Liver (tissue), 9 donors: ENCODE results near the gene BRSK1. TPM values are rescaled to one million over a fixed set of nuclear protein-coding genes. Genes with fewer than 3 reads are reported as not detected.

Experiments used
- DNase-seq: peaks from one replicate; pipeline ENCODE4 v3.0.0-alpha.2; 2017; ENCODE audit warnings: low spot score
- H3K27ac ChIP-seq, 2 donors: one replicate each; pipeline ENCODE4 v1.7.0; 2013; ENCODE audit warnings: inconsistent platforms in 2 of 2, low read length in 2 of 2, control low read depth in 1 of 2, low read depth in 1 of 2, mild to moderate bottlenecking in 1 of 2
- H3K27me3 ChIP-seq, 4 donors: one replicate each; pipeline versions ENCODE4 v1.6.1 to v1.7.0; 2013; ENCODE audit warnings: low read length in 3 of 4, inconsistent platforms in 1 of 4, mild to moderate bottlenecking in 1 of 4, moderate library complexity in 1 of 4; ENCODE audit not compliant: control insufficient read depth in 4 of 4, insufficient read depth in 4 of 4
- H3K36me3 ChIP-seq, 4 donors: one replicate each; pipeline versions ENCODE4 v1.6.1 to v1.7.0; 2013; ENCODE audit warnings: low read length in 3 of 4, mild to moderate bottlenecking in 3 of 4, low read depth in 1 of 4, moderate library complexity in 1 of 4; ENCODE audit not compliant: control insufficient read depth in 4 of 4, insufficient read depth in 3 of 4
- H3K4me1 ChIP-seq, 4 donors: one replicate each; pipeline versions ENCODE4 v1.6.1 to v1.7.0; 2013; ENCODE audit warnings: low read length in 3 of 4, mild to moderate bottlenecking in 3 of 4, moderate library complexity in 1 of 4; ENCODE audit not compliant: control insufficient read depth in 4 of 4, insufficient read depth in 4 of 4
- H3K4me3 ChIP-seq, 3 donors: one replicate each; pipeline versions ENCODE4 v1.6.1 to v1.7.0; 2013; ENCODE audit warnings: low read length in 3 of 3, control low read depth in 1 of 3, low read depth in 1 of 3, mild to moderate bottlenecking in 1 of 3
- H3K9ac ChIP-seq, 2 donors: one replicate each; pipeline ENCODE4 v1.7.0; 2013; ENCODE audit warnings: low read length in 2 of 2, mild to moderate bottlenecking in 2 of 2, moderate library complexity in 2 of 2, control low read depth in 1 of 2, low read depth in 1 of 2
- H3K9me3 ChIP-seq, 4 donors: one replicate each; pipeline versions ENCODE4 v1.6.1 to v1.7.0; 2013; ENCODE audit warnings: low read length in 3 of 4; ENCODE audit not compliant: control insufficient read depth in 4 of 4
- ATF3 ChIP-seq: IDR thresholded peaks from 2 replicates; pipeline ENCODE4 v1.6.1; 2016; ENCODE audit warnings: antibody characterized with exemption
- CTCF ChIP-seq: fragments of 150-350 bp; IDR thresholded peaks from 2 replicates; pipeline ENCODE4 v1.5.1; 2017; ENCODE audit warnings: improper control_type of control experiment, low read depth, low read length; ENCODE audit not compliant: missing input control
- EGR1 ChIP-seq, 2 donors: IDR thresholded peaks; 2 replicates each; pipeline ENCODE4 v1.6.1; 2016 to 2018; ENCODE audit warnings: antibody characterized with exemption in 2 of 2, low read depth in 2 of 2
- FOXA1 ChIP-seq: IDR thresholded peaks from 2 replicates; pipeline ENCODE4 v1.6.1; 2016; ENCODE audit warnings: antibody characterized with exemption
- FOXA2 ChIP-seq: IDR thresholded peaks from 2 replicates; pipeline ENCODE4 v1.6.1; 2016; ENCODE audit warnings: antibody characterized with exemption
- GABPA ChIP-seq, 2 donors: IDR thresholded peaks in 1 of 2; conservative IDR thresholded peaks in 1 of 2; 2 replicates each; pipeline ENCODE4 v1.6.1; 2016; ENCODE audit warnings: antibody characterized with exemption in 2 of 2, mild to moderate bottlenecking in 1 of 2, moderate library complexity in 1 of 2
- HNF4A ChIP-seq, 2 donors: conservative IDR thresholded peaks; 2 replicates each; pipeline ENCODE4 v1.6.1; 2016; ENCODE audit warnings: antibody characterized with exemption in 2 of 2, mild to moderate bottlenecking in 2 of 2
- HNF4G ChIP-seq: IDR thresholded peaks from 2 replicates; pipeline ENCODE4 v1.6.1; 2016; ENCODE audit warnings: antibody characterized with exemption
- JUND ChIP-seq, 2 donors: IDR thresholded peaks; 2 replicates each; pipeline ENCODE4 v1.6.1; 2016; ENCODE audit warnings: antibody characterized with exemption in 2 of 2
- MAX ChIP-seq: IDR thresholded peaks from 2 replicates; pipeline ENCODE4 v1.6.1; 2016; ENCODE audit warnings: antibody characterized with exemption
- NR2F2 ChIP-seq: IDR thresholded peaks from 2 replicates; pipeline ENCODE4 v1.6.1; 2016; ENCODE audit warnings: antibody characterized with exemption
- RAD21 ChIP-seq, 2 donors: IDR thresholded peaks; 2 replicates each; pipeline ENCODE4 v1.6.1; 2016; ENCODE audit warnings: antibody characterized with exemption in 2 of 2, mild to moderate bottlenecking in 2 of 2
- REST ChIP-seq: IDR thresholded peaks from 2 replicates; pipeline ENCODE4 v1.6.1; 2016; ENCODE audit warnings: antibody characterized with exemption, mild to moderate bottlenecking
- RXRA ChIP-seq, 2 donors: IDR thresholded peaks; 2 replicates each; pipeline ENCODE4 v1.6.1; 2017 to 2018; ENCODE audit warnings: antibody characterized with exemption in 2 of 2, mild to moderate bottlenecking in 1 of 2
- SP1 ChIP-seq: IDR thresholded peaks from 2 replicates; pipeline ENCODE4 v1.6.1; 2018; ENCODE audit warnings: antibody characterized with exemption, mild to moderate bottlenecking
- YY1 ChIP-seq: IDR thresholded peaks from 2 replicates; pipeline ENCODE4 v1.6.1; 2016; ENCODE audit warnings: antibody characterized with exemption, mild to moderate bottlenecking
- ZBTB33 ChIP-seq: IDR thresholded peaks from 2 replicates; pipeline ENCODE4 v1.6.1; 2016; ENCODE audit warnings: antibody characterized with exemption
- WGBS: extraction: QIAGEN DNeasy Blood & Tissue Kit; methylation state at CpG from one replicate; pipeline ENCODE4 v1.1.7; 2013; 5-methylcytosine and 5-hydroxymethylcytosine counted together
- polyA plus RNA-seq, 2 donors: library from polyadenylated mRNA; stranded (reverse) in 1 of 2; unstranded in 1 of 2; fragments of 200-250 nt in 1 of 2; fragments of >200 nt in 1 of 2; fragmentation: Nextera tagmentation in 1 of 2; extraction: Ambion mirVana in 1 of 2; gene quantifications; one replicate each; pipeline versions ENCODE4 v1.2.1 to v1.2.3, GENCODE V29; 2013 to 2015
- total RNA-seq, 2 donors: library from RNA; depleted of rRNA; stranded (reverse); fragments of >200 nt; gene quantifications; one replicate each; pipeline ENCODE4 v1.2.3, GENCODE V29; 2014
- donor health status: healthy.
- donor health status: healthy.
- donor health status: healthy.
- donor health status: healthy.
- donor health status: healthy.

BRSK1 gene
- total and polyA plus RNA-seq, 4 donors = 0.10 to 0.65 (median 0.42) TPM; not detected in 1

- DNase-seq = no peak
- no peaks in the 10 kb centered on the region for H3K36me3 ChIP-seq
- 6% methylated on average over 24 of the region's 24 CpGs for WGBS
- no peak overlapping the region for H3K27ac ChIP-seq
- H3K27me3 ChIP-seq = peaks cover 0 to 8% (median 6%) of the 10 kb centered on the region in 4 donors
- H3K4me1 ChIP-seq = peaks cover 0 to 4% (median 1%) of the 10 kb centered on the region in 4 donors
- TF ChIP-seq REST = no peak
- TF ChIP-seq JUND (IDR thresholded peaks at IDR 0.05) = no peak
- TF ChIP-seq ZBTB33 = no peak
- TF ChIP-seq RXRA (IDR thresholded peaks at IDR 0.05) = no peak
- no peak for TF ChIP-seq YY1
- no peak for TF ChIP-seq NR2F2
- no peak for TF ChIP-seq EGR1 (IDR thresholded peaks at IDR 0.05; ENCODE audit: low read depth in 2 of 2)
- TF ChIP-seq GABPA (IDR thresholded peaks at IDR 0.05 in 1 of 2, conservative IDR thresholded peaks at IDR 0.05 in 1 of 2) = no peak
- no peak for TF ChIP-seq MAX
- H3K9me3 ChIP-seq = no peaks in the 10 kb centered on the region
- H3K9ac ChIP-seq = no peak overlapping the region
- H3K4me3 ChIP-seq = peak overlapping the region in 1 of 3 donors; percentile 34
Observed at GRCh38 chr19:55353356-55353802, 69.6 kb downstream of the BRSK1 start.

- Histone ChIP-seq H3K4me3 (peak overlapping the region in 1 of 3 donors; percentile 34), H3K9me3 (no peaks in the 10 kb centered on the region), H3K4me1 (peaks cover 0 to 4% (median 1%) of the 10 kb centered on the region in 4 donors), H3K27ac (no peak overlapping the region), H3K36me3 (no peaks in the 10 kb centered on the region), H3K27me3 (peaks cover 0 to 8% (median 6%) of the 10 kb centered on the region in 4 donors), H3K9ac (no peak overlapping the region)
- 3% methylated on average over 72 of the region's 72 CpGs for WGBS
- DNase-seq = peak; percentile 76
- TF ChIP-seq RAD21 (IDR thresholded peaks at IDR 0.05) = no peak
- TF ChIP-seq HNF4G = no peak
- no peak for TF ChIP-seq GABPA (IDR thresholded peaks at IDR 0.05 in 1 of 2, conservative IDR thresholded peaks at IDR 0.05 in 1 of 2)
- TF ChIP-seq ATF3 = no peak
- no peak for TF ChIP-seq RXRA (IDR thresholded peaks at IDR 0.05)
- no peak for TF ChIP-seq ZBTB33
- no peak for TF ChIP-seq EGR1 (IDR thresholded peaks at IDR 0.05; ENCODE audit: low read depth in 2 of 2)
- no peak for TF ChIP-seq YY1
- no peak for TF ChIP-seq MAX
- no peak for TF ChIP-seq JUND (IDR thresholded peaks at IDR 0.05)
- TF ChIP-seq FOXA1 = no peak
- TF ChIP-seq NR2F2 = no peak
- TF ChIP-seq CTCF = no peak
- no peak for TF ChIP-seq HNF4A (conservative IDR thresholded peaks at IDR 0.05)
- TF ChIP-seq FOXA2 = no peak
- no peak for TF ChIP-seq SP1
Observed at GRCh38 chr19:55353803-55354697, 70.3 kb downstream of the BRSK1 start.
